HG02885 (cell line): Measurements from ENCODE around the gene XAGE5.
"Not testable (repeated sequence)": the region's sequence is repeated elsewhere in the genome, so short reads cannot be mapped to it uniquely, and the experiment has no call there.

Experiments used
- ATAC-seq: cut with Tn5 transposase; IDR thresholded peaks from one replicate; pipeline ENCODE4 v1.9.1; 2021; ENCODE audit warnings: mild to moderate bottlenecking; ENCODE audit not compliant: unreplicated experiment, poor library complexity

Gene XAGE5, protein sequence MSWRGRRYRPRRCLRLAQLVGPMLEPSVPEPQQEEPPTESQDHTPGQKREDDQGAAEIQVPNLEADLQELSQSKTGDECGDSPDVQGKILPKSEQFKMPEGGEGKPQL

GRCh38 chrX:52811065-52811625, at the start of gene XAGE5:
TSS of gene XAGE5 (plus strand) at chrX:52811287. CDS start at chrX:52812567, 1,280 bp downstream.
- no peak for ATAC-seq

GRCh38 chrX:52765983-52766382, 45.1 kb upstream of the XAGE5 start:
- not testable (repeated sequence) for ATAC-seq

GRCh38 chrX:52773504-52773903, 37.6 kb upstream of the XAGE5 start:
- not testable (repeated sequence) for ATAC-seq

GRCh38 chrX:52797327-52797726, 13.8 kb upstream of the XAGE5 start, which contains the start of gene SPANXN5:
TSS of gene SPANXN5 (minus strand) at chrX:52797427. CDS start at chrX:52797348, 79 bp downstream.
- not testable (repeated sequence) for ATAC-seq

DNA sequence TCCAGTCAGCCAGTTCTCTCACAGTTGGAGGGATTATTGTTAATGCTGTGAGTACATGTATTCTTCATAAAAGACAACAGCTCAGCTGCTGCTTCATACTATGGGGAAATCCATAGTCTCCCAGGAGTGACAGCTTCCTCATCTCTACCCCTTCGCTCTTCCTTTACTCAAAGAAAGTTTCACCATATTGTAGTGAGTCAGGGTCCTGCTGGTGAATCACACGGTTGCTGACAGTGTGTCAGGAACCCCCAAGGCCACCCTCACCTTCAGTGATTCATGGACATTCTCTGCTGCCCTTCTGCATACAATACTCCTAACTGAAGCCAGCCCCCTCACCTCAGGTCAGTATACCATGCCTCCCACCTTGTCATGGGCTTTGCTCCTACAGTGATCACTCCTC, 6.2 kb upstream of the XAGE5 start:
- ATAC-seq = not testable (repeated sequence)

DNA sequence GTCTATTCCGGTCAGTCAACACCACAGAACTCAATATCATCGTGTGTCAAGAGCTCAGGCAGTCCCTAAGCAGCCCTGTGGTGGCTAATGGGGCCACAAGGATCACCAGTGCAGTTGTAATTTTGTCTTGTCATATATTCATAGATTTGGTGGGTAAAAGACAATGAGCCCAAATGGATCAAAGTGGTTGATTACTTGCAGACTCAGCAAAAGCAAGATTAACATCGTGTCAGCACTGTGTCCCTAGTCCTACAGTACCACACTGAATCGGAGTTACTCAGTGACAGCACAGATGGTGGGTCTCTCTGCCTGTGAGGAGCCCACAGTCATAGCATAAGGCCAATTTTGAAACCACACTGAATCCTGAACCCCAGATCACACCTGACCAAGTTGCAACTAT, 8.7 kb downstream of the XAGE5 start:
- ATAC-seq = no peak

GRCh38 chrX:52821079-52821760, 10.1 kb downstream of the XAGE5 start:
- ATAC-seq = no peak

- ATAC-seq = no peak
Measured at GRCh38 chrX:52824608-52825007, 13.5 kb downstream of the XAGE5 start.

- ATAC-seq = no peak
Measured at GRCh38 chrX:52830551-52830950, 19.5 kb downstream of the XAGE5 start.

GRCh38 chrX:52839137-52839536, 28.1 kb downstream of the XAGE5 start:
- no peak for ATAC-seq

GRCh38 chrX:52843619-52844018, 32.5 kb downstream of the XAGE5 start:
- not testable (repeated sequence) for ATAC-seq

DNA sequence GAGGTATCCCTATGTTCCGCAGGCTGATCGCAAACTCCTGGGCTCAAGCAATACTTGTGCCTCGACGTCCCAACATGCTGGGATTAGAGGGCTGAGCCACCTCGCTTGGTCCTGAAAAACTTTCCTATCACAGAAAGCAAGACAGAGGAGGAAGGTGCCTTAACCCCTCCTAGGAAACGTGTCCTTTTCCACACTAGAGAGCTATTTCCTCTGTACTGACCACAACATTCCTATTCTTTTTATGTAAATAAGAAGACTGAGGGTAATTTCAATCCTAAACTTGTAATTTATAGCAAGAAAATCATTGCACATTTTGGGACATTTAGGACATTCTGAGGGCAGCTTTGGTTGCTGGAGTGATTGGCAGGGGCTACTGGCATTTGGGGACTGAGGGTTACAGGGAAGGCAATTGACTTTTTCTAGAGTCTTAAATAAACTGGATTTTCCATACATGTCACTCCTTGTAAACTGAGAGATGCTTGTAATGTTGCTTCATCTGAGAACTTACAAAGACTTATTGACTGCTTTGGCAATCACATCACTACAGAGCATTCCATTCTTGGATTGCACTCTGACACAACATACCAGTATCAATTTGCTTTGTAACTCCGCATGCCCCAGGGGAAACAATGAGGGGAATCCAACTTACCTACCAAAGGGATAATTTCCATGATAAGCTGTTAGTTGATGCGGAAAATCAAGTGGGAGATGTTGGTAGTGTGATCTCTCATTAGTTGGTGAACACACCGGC, 41.2 kb downstream of the XAGE5 start:
- ATAC-seq = no peak

DNA sequence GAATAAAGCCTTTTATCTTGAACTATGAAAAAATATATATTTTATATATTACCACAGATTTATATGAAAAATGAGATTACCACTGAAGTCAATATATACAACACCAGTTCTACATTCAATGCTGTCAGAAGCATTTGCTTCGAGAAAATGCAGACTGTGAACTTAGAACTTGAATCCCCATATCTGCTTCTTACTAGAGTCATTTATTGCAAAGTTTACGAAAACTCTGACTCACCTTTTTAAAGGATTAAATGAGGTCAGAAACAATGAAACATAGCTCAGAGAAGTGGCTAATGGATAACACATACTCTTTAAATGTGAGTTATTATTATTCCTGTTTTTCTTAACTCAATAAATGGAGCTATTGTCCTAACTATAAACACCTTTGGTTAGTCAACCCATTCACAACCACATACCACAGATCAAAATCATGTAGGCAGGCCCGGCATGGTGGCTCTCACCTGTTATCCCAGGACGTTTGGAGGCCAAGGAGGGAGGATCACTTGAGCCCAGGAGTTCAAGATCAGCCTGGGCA, 46.0 kb downstream of the XAGE5 start:
- ATAC-seq = not testable (repeated sequence)

DNA sequence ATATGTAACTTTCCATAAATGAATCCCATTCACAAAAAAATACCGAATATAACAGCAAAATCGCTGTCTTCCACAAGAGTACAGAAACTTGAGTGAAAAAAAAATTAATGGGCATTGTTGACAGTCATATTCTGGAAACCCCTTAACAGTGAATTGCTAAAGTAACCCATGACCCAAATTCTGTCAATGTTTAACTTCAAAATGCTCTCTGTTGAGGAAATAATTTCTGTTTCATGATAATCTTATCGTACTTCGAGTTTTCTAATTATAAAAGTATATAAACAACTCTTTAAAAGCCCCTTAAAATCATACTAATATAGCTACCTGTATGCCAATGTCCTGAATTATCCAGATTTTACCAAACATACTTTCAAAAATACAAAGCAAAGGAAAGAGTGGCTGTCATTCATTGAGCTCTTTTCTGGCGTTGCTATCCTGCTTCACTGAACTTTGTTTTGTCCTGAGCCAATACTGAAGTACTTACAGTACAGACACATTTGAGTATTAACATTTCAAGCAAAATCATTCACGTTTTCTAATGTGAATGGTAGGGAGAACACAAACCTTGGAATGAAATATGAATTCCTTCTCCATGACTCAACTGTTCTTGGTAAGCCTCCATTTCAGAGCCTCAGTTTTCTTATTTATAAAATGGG, 54.4 kb downstream of the XAGE5 start:
- no peak for ATAC-seq
